Measurements from ENCODE around the gene NINJ1.

NINJ1 gene

GRCh38 chr9:93094658-93095204 is 39.3 kb downstream of the NINJ1 start:
- H3K4me3 ChIP-seq (replicated peaks; ENCODE audit: low read depth, low read length) = peak overlapping the region; percentile 40
- DNase-seq (ENCODE audit: extremely low read depth, low read depth) = no peak
- TF ChIP-seq, protein P1, sequence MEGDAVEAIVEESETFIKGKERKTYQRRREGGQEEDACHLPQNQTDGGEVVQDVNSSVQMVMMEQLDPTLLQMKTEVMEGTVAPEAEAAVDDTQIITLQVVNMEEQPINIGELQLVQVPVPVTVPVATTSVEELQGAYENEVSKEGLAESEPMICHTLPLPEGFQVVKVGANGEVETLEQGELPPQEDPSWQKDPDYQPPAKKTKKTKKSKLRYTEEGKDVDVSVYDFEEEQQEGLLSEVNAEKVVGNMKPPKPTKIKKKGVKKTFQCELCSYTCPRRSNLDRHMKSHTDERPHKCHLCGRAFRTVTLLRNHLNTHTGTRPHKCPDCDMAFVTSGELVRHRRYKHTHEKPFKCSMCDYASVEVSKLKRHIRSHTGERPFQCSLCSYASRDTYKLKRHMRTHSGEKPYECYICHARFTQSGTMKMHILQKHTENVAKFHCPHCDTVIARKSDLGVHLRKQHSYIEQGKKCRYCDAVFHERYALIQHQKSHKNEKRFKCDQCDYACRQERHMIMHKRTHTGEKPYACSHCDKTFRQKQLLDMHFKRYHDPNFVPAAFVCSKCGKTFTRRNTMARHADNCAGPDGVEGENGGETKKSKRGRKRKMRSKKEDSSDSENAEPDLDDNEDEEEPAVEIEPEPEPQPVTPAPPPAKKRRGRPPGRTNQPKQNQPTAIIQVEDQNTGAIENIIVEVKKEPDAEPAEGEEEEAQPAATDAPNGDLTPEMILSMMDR (IDR thresholded peaks at IDR 0.05; ENCODE audit: low read depth, low read length, missing control alignments) = no peak

DNA sequence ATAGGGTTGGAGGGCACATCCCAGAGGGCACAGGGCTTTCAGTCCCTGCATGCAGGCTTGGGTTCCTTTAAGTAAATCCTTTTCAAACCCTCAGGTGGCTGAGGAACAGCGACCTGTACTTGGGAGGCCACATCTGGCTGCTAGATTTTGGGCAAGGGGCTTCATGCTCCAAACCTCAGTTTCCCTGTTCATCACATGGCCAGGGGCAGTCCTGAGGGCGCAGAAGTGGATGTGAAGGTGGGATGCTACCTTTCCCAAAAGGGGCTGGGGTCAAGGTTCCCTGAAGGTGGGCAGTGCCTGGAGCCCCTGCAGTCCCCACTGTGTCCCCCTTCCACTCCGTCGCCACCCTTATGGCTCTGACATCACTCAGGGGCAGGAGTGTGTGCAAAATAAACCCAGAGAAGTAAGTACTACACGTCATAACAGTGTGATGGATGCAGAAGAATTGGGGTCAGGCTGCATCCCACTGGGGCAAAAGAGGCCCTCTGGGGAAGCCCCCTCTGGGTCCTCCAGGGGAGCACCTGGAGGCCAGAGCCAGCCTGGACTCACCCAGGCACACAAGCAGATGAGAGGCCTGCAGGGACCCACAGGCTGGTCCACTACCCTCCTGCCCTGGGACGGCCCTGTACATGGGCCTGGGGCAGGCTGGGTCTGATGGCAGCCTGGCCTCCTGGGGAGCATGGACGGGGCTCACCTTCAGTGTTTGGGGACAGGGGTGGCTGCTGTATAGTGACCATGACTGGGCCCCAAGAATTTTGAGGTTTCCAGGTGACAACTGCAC is 40.0 kb downstream of the NINJ1 start:
- no peak overlapping the region for H3K4me3 ChIP-seq (replicated peaks; ENCODE audit: low read depth, low read length)
- no peak for DNase-seq (ENCODE audit: extremely low read depth, low read depth)
- TF ChIP-seq, protein P1 (IDR thresholded peaks at IDR 0.05; ENCODE audit: low read depth, low read length, missing control alignments) = no peak

DNA sequence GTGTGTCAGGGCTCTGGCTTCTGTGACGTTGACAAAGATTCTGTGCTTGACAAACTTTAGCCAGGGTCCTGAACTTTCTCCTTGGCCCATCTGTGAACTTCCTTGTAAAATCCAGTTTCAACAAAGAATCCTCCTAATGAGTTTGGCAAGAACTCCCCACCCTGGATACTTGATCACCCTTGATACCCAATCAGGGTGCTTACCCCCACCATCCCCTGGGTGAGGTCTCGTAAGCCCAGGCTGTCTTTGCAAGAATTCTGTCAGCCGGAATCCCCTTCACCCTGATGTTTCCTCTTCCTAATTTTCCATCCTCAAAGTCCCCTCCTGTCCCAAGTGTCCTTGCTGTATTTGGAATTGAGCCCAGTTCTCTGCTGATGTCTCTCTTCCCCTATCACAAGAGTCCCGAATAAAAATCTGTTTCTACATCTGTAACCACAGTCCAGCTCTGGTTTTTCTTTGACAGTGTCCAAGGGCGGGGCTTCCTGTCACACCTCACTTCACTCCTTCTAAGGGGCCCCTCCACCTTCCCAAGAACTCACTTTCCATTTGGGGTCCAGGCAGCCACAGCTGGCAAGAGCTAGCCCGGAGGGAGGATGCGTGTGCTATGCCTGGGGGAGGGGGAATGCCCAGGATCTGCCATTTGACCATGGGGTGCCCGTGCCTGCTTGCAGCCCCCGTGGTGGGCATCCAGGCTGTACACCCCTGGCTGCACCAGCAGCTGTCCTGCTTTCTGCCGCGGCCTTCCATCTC is 40.7 kb downstream of the NINJ1 start:
- TF ChIP-seq, protein P1 (IDR thresholded peaks at IDR 0.05; ENCODE audit: low read depth, low read length, missing control alignments) = no peak

GRCh38 chr9:93092251-93092991 is 41.6 kb downstream of the NINJ1 start:
- no peak for DNase-seq (ENCODE audit: extremely low read depth, low read depth)
- H3K4me3 ChIP-seq (replicated peaks; ENCODE audit: low read depth, low read length) = no peak overlapping the region
- TF ChIP-seq, protein P1 (IDR thresholded peaks at IDR 0.05; ENCODE audit: low read depth, low read length, missing control alignments) = no peak

More for the DNA sequence above, 40.7 kb downstream of the NINJ1 start:
- H3K4me3 ChIP-seq (replicated peaks; ENCODE audit: low read depth, low read length) = no peak overlapping the region
- no peak for DNase-seq (ENCODE audit: extremely low read depth, low read depth)

GRCh38 chr9:93091453-93092081 is 42.5 kb downstream of the NINJ1 start:
- H3K4me3 ChIP-seq (replicated peaks; ENCODE audit: low read depth, low read length) = no peak overlapping the region
- TF ChIP-seq, protein P1 (IDR thresholded peaks at IDR 0.05; ENCODE audit: low read depth, low read length, missing control alignments) = no peak
- DNase-seq (ENCODE audit: extremely low read depth, low read depth) = peak; percentile 70

- DNase-seq (ENCODE audit: extremely low read depth, low read depth) = no peak
- TF ChIP-seq, protein P1 (IDR thresholded peaks at IDR 0.05; ENCODE audit: low read depth, low read length, missing control alignments) = no peak
- no peak overlapping the region for H3K4me3 ChIP-seq (replicated peaks; ENCODE audit: low read depth, low read length)
Observed at GRCh38 chr9:93091056-93091452, 43.0 kb downstream of the NINJ1 start.

All from HFF-Myc (cell line).